HL-60 (cell line): ENCODE measurements around the gene KIF1B.

Experiments
- DNase-seq, 2 experiments: peaks; one replicate each; pipeline ENCODE4 v3.0.0-alpha.2; 2010 to 2020; ENCODE audit warnings: low read depth in 1 of 2, low spot score in 1 of 2
- H3K27ac ChIP-seq: fragments of 250-450 bp; sonication (Bioruptor Pico); replicated peaks from 2 replicates; pipeline ENCODE4 v1.5.1; 2020; ENCODE audit warnings: mild to moderate bottlenecking, moderate library complexity
- H3K27me3 ChIP-seq: fragments of 250-450 bp; sonication (Bioruptor Pico); 2 replicates; pipeline ENCODE4 v1.5.1; 2021; ENCODE audit warnings: mild to moderate bottlenecking, moderate library complexity; ENCODE audit not compliant: insufficient read depth, poor library complexity, severe bottlenecking
- H3K4me3 ChIP-seq: replicated peaks from 2 replicates; pipeline ENCODE4 v1.5.1; 2011; ENCODE audit warnings: mild to moderate bottlenecking, control low read depth, low read length; ENCODE audit not compliant: insufficient read depth
- GABPA ChIP-seq: IDR thresholded peaks from 2 replicates; pipeline ENCODE4 v1.6.1; 2012; ENCODE audit warnings: low read depth
- POLR2AphosphoS5 ChIP-seq: IDR thresholded peaks from 2 replicates; pipeline ENCODE4 v1.6.1; 2012; ENCODE audit warnings: low read depth
- SPI1 ChIP-seq: IDR thresholded peaks from 2 replicates; pipeline ENCODE4 v1.6.1; 2012; ENCODE audit warnings: low read depth, mild to moderate bottlenecking, borderline replicate concordance
- TF ChIP-seq, protein P1 (sequence below): IDR thresholded peaks from one replicate; pipeline ENCODE4 v1.5.1; 2011; ENCODE audit warnings: low read length, control low read depth, inconsistent platforms; ENCODE audit not compliant: insufficient read depth
- TF ChIP-seq, protein P2 (sequence below): IDR thresholded peaks from 2 replicates; pipeline ENCODE4 v1.6.1; 2012; ENCODE audit warnings: low read depth; ENCODE audit not compliant: insufficient replicate concordance

KIF1B gene

DNA sequence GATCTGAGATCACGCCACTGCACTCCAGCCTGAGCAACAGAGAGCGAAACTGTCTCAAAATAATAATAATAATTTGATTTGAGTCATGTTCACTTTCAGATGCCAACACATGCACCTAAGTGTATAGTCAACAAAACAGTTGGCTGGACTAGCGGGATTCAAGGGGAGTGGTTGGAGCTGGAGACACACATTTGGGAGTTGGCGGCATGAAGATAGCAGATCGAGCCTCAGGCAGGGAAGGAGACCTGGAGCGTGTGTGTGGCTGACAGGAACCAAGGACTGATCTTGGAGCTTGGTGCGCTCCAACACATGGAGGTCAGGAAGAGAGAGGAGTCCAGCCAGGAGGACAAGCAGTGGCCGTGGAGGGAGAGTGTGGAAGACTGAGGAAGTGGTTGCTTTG, 173.8 kb downstream of the KIF1B start:
- Histone ChIP-seq H3K27me3 (no peaks in the 10 kb centered on the region), H3K27ac (no peak overlapping the region), H3K4me3 (no peak overlapping the region)
- no peak for DNase-seq
- TF ChIP-seq POLR2AphosphoS5 (no peak), GABPA (no peak), SPI1 (no peak)
- TF ChIP-seq, protein P1, sequence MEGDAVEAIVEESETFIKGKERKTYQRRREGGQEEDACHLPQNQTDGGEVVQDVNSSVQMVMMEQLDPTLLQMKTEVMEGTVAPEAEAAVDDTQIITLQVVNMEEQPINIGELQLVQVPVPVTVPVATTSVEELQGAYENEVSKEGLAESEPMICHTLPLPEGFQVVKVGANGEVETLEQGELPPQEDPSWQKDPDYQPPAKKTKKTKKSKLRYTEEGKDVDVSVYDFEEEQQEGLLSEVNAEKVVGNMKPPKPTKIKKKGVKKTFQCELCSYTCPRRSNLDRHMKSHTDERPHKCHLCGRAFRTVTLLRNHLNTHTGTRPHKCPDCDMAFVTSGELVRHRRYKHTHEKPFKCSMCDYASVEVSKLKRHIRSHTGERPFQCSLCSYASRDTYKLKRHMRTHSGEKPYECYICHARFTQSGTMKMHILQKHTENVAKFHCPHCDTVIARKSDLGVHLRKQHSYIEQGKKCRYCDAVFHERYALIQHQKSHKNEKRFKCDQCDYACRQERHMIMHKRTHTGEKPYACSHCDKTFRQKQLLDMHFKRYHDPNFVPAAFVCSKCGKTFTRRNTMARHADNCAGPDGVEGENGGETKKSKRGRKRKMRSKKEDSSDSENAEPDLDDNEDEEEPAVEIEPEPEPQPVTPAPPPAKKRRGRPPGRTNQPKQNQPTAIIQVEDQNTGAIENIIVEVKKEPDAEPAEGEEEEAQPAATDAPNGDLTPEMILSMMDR, result no peak
- TF ChIP-seq, protein P2, sequence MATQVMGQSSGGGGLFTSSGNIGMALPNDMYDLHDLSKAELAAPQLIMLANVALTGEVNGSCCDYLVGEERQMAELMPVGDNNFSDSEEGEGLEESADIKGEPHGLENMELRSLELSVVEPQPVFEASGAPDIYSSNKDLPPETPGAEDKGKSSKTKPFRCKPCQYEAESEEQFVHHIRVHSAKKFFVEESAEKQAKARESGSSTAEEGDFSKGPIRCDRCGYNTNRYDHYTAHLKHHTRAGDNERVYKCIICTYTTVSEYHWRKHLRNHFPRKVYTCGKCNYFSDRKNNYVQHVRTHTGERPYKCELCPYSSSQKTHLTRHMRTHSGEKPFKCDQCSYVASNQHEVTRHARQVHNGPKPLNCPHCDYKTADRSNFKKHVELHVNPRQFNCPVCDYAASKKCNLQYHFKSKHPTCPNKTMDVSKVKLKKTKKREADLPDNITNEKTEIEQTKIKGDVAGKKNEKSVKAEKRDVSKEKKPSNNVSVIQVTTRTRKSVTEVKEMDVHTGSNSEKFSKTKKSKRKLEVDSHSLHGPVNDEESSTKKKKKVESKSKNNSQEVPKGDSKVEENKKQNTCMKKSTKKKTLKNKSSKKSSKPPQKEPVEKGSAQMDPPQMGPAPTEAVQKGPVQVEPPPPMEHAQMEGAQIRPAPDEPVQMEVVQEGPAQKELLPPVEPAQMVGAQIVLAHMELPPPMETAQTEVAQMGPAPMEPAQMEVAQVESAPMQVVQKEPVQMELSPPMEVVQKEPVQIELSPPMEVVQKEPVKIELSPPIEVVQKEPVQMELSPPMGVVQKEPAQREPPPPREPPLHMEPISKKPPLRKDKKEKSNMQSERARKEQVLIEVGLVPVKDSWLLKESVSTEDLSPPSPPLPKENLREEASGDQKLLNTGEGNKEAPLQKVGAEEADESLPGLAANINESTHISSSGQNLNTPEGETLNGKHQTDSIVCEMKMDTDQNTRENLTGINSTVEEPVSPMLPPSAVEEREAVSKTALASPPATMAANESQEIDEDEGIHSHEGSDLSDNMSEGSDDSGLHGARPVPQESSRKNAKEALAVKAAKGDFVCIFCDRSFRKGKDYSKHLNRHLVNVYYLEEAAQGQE, result no peak

DNA sequence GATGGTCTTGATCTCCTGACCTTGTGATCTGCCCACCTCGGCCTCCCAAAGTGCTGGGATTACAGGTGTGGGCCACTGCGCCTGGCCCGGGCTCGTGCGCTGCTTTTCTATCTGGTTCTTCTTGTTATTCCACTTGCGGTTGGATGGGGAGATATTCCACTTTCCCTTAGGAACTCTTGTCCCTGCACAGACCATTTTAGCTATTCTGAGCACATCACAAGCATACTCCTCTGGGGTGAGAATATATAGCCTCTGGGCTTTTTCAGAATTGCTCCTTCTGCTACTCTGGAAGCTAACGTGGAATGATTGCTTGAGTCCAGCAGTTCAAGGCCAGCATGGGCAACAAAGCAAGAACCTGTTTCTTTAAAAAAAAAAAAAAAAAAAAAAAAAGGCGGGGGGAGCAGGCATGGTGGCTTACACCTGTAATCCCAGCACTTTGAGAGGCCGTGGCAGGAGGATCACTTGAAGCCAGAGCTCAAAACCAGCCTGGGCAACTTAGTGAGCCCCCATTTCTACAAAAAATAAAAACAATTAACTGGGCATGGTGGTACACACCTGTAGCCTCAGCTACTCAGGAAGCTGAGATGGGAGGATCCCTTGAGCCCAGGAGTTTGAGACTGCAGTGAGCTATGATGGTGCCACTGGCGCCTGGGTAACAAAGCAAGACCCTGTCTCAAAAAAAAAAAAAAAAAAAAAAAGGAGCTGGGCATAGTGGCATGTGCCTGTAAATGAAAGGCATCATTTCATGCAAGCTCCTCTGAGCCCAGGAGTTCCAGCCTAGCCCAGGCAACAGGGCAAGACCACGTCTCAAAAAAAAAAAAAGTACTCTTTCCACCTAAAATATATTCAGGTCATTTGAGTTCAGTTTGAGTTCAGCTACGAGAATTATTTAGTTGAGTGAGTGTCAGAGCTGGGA, 176.6 kb downstream of the KIF1B start:
- no peak for TF ChIP-seq SPI1
- no peak for TF ChIP-seq POLR2AphosphoS5
- TF ChIP-seq, protein P2, result no peak
- no peak for TF ChIP-seq GABPA
- TF ChIP-seq, protein P1, result no peak
- DNase-seq, result no peak
- peak overlapping the region; percentile 80 for H3K27ac ChIP-seq
- H3K27me3 ChIP-seq, result no peaks in the 10 kb centered on the region
- no peak overlapping the region for H3K4me3 ChIP-seq

DNA sequence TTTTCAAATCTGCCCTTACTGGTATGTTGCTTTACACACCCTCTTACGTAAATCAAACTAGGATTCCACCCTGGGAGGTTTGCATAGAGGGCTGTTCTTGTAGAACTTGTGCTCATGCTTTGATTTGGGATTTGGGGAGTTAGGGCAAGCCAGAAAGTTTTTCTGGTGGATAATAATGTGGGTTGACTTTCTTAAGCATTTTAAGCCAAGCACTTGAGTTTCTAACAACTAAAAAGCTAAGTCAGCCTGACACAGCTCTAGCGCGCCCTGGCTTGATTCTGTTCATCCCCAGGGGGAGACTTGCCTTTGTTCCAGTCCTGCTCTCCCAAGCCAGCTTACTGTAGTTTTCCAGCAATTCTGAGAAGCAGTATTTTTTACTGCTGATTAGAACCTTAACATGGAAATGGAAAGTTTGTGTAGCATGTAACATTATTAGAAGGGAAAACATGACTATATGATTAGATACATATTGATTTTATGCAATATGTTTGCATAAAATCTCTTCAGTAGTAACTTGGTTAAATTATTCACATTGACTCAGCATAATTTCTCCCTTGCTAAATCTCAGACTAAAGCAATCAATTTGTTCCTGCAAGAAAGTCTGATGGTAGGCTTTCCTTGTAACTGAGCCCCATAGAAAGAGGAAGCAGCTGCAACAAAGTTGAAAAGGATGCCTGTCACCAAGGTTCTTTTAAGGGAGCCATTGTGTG, 177.5 kb downstream of the KIF1B start:
- DNase-seq, result peak; percentile 90 to 97
- peak; percentile 30; the same call in 1 of the 2 replicates for TF ChIP-seq POLR2AphosphoS5
- no peak for TF ChIP-seq GABPA
- TF ChIP-seq, protein P1, result no peak
- peak; percentile 71; the same call in 1 of the 2 replicates for TF ChIP-seq SPI1
- TF ChIP-seq, protein P2, result no peak
- Histone ChIP-seq H3K27ac (peak overlapping the region; percentile 80), H3K27me3 (no peaks in the 10 kb centered on the region), H3K4me3 (no peak overlapping the region)
